Measurements from ENCODE around the gene PTPN1. TPM values are rescaled to one million over a fixed set of nuclear protein-coding genes. Genes with fewer than 3 reads are reported as not detected.

PTPN1 gene
- total and polyA plus RNA-seq, 10 of the 15 experiments (the other 5 are each of a cell fraction or from before 2014, with no cell fraction given), result 15.9 to 74.7 (median 43.9) TPM

DNA sequence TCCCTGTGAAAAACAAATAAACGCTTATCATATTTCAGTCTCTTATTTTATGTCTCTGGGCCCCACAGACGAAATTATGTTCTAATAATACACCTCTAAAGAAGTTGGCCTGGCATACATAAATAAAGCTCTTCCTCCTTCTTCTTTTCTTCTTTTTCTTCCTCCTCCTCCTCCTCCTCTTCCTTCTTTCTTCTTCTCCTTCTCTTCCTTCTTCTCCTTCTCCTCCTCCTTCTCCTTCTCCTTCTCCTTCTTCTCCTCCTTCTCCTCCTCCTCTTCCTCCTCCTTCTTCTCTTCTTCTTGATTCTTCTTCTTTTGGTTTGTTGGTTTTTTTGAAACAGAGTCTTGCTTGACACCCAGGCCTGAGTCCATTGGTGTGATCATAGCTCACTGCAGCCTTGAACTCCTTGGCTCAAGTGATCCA lies 41.8 kb upstream of the PTPN1 start:
- BruUV-seq (replicated peaks), result no TSS peak
- 68% methylated on average over 2 of the region's 2 CpGs for WGBS (ENCODE audit: insufficient coverage, insufficient replicate concordance, low lambda C conversion rate, missing lambda C conversion rate)
- H3K27me3 ChIP-seq (replicated peaks in 1 of 2; ENCODE audit: control insufficient read depth in 2 of 2, insufficient read depth in 2 of 2, low read length in 1 of 2), result no peaks in the 10 kb centered on the region
- H2AFZ ChIP-seq (ENCODE audit: control insufficient read depth, low read depth, low read length), result no peak overlapping the region; the same call in 1 of the 2 replicates
- ChIA-PET CTCF (interaction anchor here (0.7 to 10.2 kb wide), 8 partner anchors 10 to 281 kb away, joined by 3 to 157 read pairs (median 4); partner anchors contain the start of gene CEBPB), POLR2A (interaction anchor here (0.6 kb wide), 1 partner anchor 60 kb away, joined by 3 read pairs; no protein-coding TSS in a partner anchor), SMC1A (ENCODE audit: uncharacterized antibody, unreplicated experiment) (interaction anchor here (0.9 to 95.1 kb wide), 4 partner anchors 77 to 282 kb away, joined by 3 to 2799 read pairs (median 3); partner anchors contain the start of gene PTPN1), RAD21 (ENCODE audit: unreplicated experiment) (interaction anchor here (1.3 to 1.9 kb wide), 3 partner anchors 102 to 348 kb away, joined by 3 read pairs; no protein-coding TSS in a partner anchor)
- ATAC-seq (no peak), FAIRE-seq (no peak), DNase-seq (ENCODE audit: low read depth, low spot score) (no peak)
- no peaks in the 10 kb centered on the region for H3K9me3 ChIP-seq (replicated peaks; ENCODE audit: control insufficient read depth, insufficient read depth, low read length)
- H3K36me3 ChIP-seq (ENCODE audit: control insufficient read depth in 2 of 2, insufficient read depth in 2 of 2, low read length in 1 of 2), result no peaks in the 10 kb centered on the region
- no peaks in the 10 kb centered on the region for H4K20me1 ChIP-seq (ENCODE audit: control insufficient read depth, insufficient read depth)
- intact Hi-C loops (cut with micrococcal nuclease; ENCODE audit: unreplicated experiment) (no loop called here), in situ Hi-C loops (cut with MboI) (no loop called here)
- H3K9ac ChIP-seq (ENCODE audit: control insufficient read depth, insufficient read depth, low read length), result no peak overlapping the region
- TF ChIP-seq, protein P1, sequence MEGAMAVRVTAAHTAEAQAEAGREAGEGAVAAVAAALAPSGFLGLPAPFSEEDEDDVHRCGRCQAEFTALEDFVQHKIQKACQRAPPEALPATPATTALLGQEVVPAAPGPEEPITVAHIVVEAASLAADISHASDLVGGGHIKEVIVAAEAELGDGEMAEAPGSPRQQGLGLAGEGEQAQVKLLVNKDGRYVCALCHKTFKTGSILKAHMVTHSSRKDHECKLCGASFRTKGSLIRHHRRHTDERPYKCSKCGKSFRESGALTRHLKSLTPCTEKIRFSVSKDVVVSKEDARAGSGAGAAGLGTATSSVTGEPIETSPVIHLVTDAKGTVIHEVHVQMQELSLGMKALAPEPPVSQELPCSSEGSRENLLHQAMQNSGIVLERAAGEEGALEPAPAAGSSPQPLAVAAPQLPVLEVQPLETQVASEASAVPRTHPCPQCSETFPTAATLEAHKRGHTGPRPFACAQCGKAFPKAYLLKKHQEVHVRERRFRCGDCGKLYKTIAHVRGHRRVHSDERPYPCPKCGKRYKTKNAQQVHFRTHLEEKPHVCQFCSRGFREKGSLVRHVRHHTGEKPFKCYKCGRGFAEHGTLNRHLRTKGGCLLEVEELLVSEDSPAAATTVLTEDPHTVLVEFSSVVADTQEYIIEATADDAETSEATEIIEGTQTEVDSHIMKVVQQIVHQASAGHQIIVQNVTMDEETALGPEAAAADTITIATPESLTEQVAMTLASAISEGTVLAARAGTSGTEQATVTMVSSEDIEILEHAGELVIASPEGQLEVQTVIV (IDR thresholded peaks at IDR 0.05; ENCODE audit: borderline replicate concordance, partially characterized antibody), result peak; percentile 26
- TF ChIP-seq IKZF1 (conservative IDR thresholded peaks at IDR 0.05), result no peak
- TF ChIP-seq, protein P2, sequence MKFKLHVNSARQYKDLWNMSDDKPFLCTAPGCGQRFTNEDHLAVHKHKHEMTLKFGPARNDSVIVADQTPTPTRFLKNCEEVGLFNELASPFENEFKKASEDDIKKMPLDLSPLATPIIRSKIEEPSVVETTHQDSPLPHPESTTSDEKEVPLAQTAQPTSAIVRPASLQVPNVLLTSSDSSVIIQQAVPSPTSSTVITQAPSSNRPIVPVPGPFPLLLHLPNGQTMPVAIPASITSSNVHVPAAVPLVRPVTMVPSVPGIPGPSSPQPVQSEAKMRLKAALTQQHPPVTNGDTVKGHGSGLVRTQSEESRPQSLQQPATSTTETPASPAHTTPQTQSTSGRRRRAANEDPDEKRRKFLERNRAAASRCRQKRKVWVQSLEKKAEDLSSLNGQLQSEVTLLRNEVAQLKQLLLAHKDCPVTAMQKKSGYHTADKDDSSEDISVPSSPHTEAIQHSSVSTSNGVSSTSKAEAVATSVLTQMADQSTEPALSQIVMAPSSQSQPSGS (IDR thresholded peaks at IDR 0.05; ENCODE audit: low read length), result no peak
- H3K4me2 ChIP-seq (ENCODE audit: control insufficient read depth, insufficient read depth), result no peak overlapping the region
- H3K4me1 ChIP-seq (ENCODE audit: control insufficient read depth, insufficient read depth, low read length), result peaks cover 9% of the 10 kb centered on the region
- H3K27ac ChIP-seq (ENCODE audit: control insufficient read depth, insufficient read depth), result no peak overlapping the region
- no peak overlapping the region for H3K4me3 ChIP-seq
- H3K79me2 ChIP-seq (ENCODE audit: control insufficient read depth, insufficient read depth, low read length), result no peaks in the 10 kb centered on the region

Measured in GM12878 (cell line).